GM18511 (cell line): ENCODE results near the gene CRELD2.

ENCODE experiments used
- ATAC-seq: cut with Tn5 transposase; IDR thresholded peaks from one replicate; pipeline ENCODE4 v1.9.1; 2021; ENCODE audit warnings: mild to moderate bottlenecking, moderate library complexity; ENCODE audit not compliant: unreplicated experiment

The CRELD2 gene, protein sequence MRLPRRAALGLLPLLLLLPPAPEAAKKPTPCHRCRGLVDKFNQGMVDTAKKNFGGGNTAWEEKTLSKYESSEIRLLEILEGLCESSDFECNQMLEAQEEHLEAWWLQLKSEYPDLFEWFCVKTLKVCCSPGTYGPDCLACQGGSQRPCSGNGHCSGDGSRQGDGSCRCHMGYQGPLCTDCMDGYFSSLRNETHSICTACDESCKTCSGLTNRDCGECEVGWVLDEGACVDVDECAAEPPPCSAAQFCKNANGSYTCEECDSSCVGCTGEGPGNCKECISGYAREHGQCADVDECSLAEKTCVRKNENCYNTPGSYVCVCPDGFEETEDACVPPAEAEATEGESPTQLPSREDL

DNA sequence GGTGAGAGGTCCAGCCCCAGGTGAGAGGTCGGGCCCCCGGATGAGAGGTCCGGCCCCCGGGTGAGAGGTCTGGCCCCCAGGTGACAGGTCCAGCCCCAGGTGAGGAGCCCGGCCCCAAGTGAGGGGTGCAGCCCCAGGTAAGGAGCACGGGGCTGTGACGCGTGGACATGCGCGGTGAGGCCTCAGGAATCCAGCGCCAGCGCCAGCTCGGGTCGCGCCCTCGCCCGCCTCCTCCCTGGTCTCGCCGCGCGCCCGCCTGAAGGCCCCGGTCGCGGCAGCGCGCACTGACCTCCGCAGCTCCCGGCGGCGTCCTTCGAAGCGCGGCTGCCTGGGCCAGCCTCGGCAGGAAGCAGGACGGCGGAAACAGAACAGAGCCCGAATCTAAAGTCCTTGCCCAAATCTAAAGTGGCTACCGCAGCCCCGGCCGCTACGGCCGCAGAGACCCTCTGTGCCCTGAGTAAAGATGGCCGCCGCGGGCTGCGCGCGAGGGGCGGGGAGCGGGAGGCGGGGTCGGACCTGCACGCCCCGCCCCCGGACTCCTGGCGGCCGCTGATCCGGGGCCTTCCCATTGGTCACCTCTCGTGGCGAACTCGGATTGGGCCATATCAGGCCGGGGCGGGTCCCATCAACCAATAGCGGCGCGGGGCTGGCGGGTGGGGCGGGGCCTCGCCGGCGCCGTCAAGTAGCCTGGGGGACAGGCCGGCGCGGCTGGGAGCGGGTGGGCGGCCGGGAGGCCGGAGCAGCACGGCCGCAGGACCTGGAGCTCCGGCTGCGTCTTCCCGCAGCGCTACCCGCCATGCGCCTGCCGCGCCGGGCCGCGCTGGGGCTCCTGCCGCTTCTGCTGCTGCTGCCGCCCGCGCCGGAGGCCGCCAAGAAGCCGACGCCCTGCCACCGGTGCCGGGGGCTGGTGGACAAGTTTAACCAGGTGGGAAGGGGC is at the start of gene CRELD2, which contains the start of gene ALG12:
Gene CRELD2, plus strand, starts transcription at position 661 of the 937 bp plus-strand sequence. Its CDS starts 136 bp downstream, at position 797.
Gene ALG12, minus strand, starts transcription at position 465 of the 937 bp plus-strand sequence. CDS start 4,673 bp downstream, outside the sequence.
- peak; percentile 93 for ATAC-seq

DNA sequence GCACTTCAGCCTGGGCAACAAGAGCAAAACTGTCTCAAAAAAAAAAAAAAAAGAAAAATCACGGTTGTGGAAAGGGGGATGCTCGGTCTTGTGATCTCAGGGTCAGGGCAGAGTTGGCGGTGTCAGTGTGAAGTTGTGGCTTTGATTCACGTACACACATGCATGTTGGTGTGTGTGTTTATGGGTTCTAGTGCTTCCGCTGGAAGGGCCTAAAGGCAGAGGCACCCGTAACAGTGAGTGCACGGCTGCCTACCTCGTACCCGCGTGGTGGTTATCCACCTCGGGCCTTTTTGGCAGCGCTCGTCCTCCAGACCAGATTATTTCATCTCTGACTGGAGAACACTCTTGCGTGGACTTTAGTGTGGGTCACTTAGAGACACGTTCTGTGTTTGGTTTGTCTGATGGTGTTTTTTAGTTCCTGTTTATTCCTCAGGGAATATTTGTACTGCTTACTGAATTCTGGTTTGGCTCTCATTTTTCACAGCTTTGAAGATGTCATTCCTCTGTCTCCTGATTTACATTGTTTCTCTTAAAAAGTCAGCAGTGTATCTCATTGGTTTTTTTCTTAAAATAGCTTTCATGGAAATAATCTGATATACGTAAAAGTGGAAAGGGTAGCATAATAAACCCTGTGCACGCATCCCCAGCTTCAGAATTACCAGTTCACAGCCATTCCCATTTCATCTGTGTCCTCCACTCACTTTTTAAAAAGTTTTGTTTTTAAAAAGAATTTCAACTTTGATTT is 49.2 kb upstream of the CRELD2 start:
- ATAC-seq = no peak

- ATAC-seq = no peak
Measured at GRCh38 chr22:49869845-49870712, 48.4 kb upstream of the CRELD2 start.

GRCh38 chr22:49871482-49871881 is 47.0 kb upstream of the CRELD2 start:
- ATAC-seq = no peak

DNA sequence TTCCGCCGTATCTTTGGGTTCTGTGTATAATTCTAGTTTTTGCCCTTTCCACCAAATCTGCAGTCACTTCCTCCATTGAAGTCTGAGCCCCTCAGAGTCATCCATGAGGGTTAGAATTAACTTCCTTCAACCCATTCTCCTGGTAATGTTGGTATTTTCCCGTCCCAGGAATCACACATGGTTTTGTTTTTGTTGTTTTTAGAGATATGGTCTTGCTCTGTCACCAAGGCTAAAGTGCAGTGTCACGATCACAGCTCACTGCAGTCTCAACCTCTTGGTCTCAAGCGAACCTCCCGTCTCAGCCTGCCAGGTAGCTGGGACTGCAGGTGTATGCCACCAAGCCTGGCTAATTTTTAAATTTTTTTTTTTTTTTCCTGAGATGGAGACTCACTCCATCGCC is 46.1 kb upstream of the CRELD2 start:
- no peak for ATAC-seq

- no peak for ATAC-seq
Measured at GRCh38 chr22:49873228-49873940, 45.0 kb upstream of the CRELD2 start.

DNA sequence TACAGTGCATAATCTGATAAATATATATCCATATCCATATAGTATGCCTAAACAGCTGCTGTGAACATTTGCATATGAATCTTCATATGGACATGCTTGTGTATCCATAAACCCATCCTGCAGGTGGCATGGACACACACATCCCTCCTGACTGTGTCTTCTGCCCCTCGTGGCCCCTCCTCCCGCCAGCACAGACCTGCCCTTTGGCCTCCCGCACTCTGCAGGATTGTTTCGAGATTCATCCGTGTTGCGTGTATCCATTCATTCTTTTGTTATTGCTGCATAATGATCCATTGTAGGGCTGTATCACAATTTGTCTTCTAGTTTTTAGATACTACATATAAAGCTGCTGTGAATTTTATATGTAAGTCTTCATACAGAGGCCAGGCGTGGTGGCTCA is 40.8 kb upstream of the CRELD2 start:
- ATAC-seq = no peak

DNA sequence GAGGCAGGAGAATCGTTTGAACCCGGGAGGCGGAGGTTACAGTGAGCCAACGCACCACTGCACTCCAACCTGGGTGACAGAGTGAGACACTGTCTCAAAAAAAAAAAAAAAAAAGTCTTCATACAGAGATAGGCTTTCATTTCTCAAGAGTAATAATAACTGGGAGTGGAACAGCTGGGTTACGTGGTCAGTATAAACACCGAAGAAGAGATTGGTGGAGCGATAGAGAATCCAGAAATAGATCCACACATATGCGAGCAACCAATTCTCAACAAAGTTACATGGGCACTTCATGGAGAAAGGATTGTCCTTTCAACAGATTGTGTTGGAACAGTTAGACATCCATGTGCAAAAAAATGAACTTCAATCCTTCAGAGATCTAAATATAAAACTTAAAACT is 40.2 kb upstream of the CRELD2 start:
- no peak for ATAC-seq

DNA sequence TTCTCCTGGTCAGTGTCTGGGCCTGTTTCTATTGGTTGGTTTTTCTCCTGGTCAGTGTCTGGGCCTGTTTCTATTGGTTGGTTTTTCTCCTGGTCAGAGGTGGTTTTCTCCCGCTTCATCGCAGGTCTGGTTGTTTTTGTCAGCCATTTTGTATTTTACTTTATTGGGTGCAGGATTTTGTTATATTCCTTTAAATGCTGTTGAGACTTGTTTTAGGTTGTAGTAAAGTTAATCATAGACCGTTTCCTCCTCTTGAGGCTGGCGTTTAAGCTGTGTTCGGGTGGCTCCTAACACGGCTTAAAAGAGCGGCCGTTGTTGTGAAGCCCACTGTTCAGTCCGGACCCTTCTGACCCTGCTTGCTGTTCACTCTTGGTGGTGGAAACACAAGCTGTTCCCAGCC is 38.6 kb upstream of the CRELD2 start:
- ATAC-seq = no peak

DNA sequence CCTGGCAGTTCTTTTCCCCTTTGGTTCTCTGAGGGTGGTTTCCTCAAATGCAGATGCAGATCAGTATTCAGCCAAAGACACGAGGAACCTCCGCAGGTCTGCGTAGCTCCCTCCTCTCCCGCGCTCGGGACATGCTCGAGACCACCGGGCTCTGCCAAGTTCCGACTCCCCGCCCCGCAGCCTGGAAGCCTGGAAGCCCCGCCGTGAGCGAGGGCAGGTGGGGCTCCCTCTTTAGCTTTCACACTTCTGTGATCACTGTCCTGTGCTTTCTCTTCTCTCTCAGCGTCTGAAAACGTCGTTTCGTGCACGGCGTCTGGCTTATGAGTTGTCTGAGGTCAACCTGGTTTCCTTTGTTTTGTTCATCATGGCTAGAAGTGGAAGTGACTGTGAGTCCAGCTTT is 38.2 kb upstream of the CRELD2 start:
- peak; percentile 48 for ATAC-seq

GRCh38 chr22:49881856-49882255 is 36.6 kb upstream of the CRELD2 start:
- ATAC-seq = no peak

GRCh38 chr22:49882519-49883293 is 35.7 kb upstream of the CRELD2 start:
- no peak for ATAC-seq

DNA sequence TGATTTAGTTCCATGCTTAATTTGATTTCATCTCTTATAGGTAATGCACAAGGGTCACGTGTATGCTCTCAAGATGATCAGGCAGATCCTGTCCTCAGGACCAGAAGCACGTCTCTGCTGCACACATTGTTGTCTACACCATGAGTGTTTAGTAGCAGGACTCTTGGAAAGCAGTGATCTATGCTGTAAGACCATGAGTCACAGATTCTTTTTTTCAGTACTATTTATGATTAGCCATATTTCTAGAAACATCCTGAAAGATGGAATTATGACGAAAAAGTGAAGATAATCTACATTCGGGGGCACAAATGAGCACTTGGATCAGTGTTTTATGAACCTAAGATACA is 35.2 kb upstream of the CRELD2 start:
- no peak for ATAC-seq

DNA sequence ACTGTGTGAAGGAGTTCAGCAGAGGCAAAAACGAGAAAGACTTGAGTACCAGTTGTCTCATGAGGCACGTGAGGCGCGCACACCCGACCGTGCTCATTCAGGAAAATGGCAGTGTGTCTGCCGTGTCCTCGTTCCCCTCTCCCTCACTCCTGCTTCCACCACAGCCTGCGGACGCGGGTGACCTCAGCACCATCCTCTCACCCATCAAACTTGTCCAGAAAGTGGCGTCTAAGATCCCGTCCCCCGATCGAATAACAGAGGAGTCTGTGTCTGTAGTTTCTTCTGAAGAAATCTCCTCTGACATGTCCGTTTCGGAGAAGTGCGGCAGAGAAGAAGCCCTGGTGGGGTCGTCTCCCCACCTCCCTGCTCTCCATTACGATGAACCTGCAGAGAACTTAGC is 34.4 kb upstream of the CRELD2 start:
- no peak for ATAC-seq

GRCh38 chr22:49884503-49885260 is 33.8 kb upstream of the CRELD2 start:
- ATAC-seq = no peak

GRCh38 chr22:49885281-49885680 is 33.2 kb upstream of the CRELD2 start:
- ATAC-seq = no peak

- ATAC-seq = no peak
Measured at GRCh38 chr22:49885881-49886280, 32.6 kb upstream of the CRELD2 start.
